Measurements from ENCODE around the gene BANP.
A peak's percentile ranks its signal among the peaks of the same experiment; 100 is the strongest.
"Not testable (repeated sequence)": the region's sequence is repeated elsewhere in the genome, so short reads cannot be mapped to it uniquely, and the experiment has no call there.

Gene BANP

GRCh38 chr16:87950765-87951551, at the start of gene BANP:
Gene BANP, plus strand, starts transcription at chr16:87951434. Its CDS starts 23,682 bp downstream, at chr16:87975116.
- DNase-seq: peak; percentile 70

DNA sequence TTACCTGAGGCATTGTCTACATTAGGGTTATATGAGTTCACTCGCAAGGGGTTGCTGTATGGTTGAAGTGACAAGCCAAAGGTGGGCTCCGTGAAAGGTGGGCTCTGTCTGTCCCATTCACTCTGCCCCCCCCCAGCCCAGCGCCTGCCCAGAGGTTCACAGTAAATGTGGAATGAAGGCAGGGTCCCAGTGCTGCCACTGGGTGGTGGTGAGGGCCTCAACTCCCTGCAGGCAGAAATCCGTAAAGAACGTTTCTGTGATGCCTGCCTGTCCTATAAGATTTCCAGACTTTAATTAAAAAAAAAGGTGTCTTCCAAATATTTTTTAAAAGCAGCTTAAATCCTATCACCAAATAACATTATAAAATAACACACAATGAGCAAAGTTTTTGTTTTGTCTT, 46.3 kb upstream of the BANP start:
- DNase-seq: not testable (repeated sequence)

GRCh38 chr16:87905521-87905920, 45.7 kb upstream of the BANP start:
- not testable (repeated sequence) for DNase-seq

DNA sequence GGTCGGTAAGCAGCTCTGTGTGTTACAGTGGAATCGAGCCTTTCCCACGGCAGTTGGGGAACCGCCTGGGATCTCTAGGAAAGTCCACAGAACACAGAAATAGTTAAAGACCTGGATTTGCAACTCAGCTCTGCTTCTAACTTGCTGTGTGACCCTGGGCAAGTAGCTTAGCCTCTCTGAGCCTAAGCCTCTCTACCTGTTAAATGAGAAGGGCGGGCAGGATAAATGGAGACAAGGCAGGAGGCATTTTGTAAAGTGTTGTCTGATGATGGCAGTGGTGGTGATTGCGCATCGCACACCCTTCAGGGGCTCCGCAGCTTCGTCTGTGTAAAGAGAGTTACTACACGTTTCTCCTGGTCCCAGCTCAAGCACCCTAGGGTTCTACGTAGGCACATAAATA, 43.1 kb upstream of the BANP start:
- not testable (repeated sequence) for DNase-seq

- not testable (repeated sequence) for DNase-seq
Observed at GRCh38 chr16:87909203-87909935, 41.9 kb upstream of the BANP start.

DNA sequence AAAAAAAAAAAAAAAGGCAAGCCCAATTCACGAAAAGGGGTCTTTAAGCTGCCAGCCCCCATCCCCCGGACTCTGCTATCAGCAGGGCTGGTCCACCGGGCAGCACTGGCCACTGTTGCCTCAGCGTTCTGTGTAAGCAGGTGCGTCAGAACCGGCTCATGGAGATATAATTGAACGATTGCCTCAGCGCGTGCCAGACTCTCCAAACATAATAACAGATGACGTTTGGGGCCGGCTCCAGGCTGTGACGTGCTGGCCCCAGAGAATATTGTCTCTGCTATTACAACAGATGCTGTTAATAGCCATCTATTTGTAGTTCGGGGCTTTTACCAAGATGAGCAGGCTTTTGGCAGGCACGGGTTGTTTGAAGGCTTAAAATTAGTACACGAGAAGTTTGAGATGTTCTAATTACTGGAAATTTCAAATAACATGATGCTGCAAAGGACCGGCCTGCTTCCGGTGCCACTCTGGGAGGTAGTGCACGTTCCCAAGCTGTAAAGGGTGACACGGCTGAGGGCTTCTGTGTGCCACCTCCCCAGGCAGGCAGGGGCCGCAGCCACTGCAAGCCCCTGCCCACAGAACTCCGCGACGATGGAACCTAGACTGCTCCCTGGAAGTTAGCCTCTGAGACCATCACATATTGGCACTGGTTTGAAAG, 40.0 kb upstream of the BANP start:
- peak; percentile 80 for DNase-seq

- DNase-seq: not testable (repeated sequence)
Observed at GRCh38 chr16:87912691-87913090, 38.5 kb upstream of the BANP start.

- DNase-seq: not testable (repeated sequence)
Observed at GRCh38 chr16:87914021-87914725, 37.1 kb upstream of the BANP start.

GRCh38 chr16:87914812-87915211, 36.4 kb upstream of the BANP start:
- DNase-seq: no peak

DNA sequence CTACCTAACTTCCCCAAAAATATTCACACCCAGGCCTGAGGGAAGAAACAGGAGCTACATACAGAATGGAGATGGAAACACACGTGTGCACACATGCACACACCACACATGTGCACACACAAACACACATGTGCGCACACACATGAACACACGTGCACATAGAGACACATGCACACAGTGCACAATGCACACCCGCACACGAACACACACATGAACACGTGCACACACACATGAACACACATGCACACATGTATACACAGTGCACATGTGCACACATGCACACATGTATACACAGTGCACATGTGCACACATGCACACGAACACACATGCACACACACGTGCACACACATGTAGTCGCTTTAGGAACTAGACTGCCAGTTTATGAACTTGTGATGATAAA, 33.7 kb upstream of the BANP start:
- DNase-seq: no peak

DNA sequence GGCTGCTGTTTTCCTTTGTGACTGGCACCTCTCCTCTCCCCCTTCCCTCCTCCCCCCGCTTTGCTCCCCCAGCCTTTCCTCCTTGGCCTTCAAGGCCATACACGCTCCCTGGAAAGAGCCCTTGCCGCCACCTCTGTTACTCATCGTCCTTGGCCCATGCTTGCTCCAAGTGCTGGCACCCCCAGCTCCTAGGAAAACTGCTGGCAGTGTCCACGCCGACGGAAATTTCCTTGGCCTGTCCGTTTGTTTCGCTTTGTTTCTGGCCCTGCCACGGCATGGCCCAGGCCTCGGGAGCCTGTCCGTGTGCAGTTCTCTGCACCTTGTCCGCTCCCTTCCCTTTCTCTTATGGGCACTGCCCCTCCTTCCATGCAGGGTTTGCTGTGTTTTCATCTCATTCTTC, 32.9 kb upstream of the BANP start:
- DNase-seq: no peak

DNA sequence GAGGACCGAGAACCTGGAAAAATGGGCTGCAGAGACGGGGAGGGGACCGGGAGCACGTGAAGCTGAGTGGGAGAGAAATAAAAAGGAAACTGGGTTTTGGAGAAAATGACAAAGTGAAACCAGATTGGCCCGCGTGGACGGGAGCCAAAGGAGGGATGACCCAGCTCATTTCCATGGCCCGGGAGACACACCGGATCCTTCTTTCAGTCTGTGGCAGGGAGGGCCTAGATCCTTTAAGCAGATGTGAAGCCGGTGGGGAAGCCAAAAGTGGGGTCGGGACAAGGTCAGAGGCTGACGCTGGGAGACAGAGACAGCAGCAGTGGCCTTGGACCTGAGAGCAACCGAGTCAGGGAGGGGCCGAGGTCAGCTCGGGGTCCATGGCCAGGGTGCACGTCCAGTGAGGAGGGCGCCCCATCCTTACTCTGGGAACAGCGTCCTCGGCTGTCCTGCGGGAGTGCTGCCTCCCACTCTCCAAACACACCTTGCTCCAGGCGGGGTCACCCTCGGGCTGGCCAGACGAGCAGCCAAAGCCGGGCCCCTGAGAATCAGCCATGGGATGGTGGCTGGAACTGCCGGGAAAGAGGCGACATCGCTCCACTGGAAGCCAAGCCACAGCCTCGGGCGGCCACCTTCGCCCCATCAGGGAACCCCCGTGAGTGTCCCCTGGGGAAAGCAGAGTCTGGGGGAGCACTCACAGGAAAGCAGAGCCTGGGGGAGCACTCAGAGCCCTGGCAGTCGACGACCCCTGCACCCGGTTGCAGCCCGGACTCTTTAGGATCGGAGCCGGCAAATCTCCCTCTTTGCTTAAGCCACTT, 32.2 kb upstream of the BANP start:
- no peak for DNase-seq

DNA sequence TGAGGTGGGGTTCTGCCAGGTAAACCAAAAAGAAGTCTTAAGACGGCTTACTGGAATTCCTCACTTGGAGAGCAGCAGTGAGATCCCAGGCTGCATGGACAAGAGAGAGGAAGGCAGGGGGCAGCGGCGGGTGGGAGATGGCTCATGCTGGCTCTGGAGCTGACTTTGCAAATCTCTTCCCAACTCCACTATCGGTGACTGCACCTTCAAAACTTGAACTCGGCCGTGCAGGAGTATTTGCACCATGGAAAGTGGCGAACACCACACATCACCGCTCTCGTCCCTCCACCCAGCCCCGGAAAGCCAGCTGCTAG, 31.6 kb upstream of the BANP start:
- DNase-seq: no peak

- DNase-seq: no peak
Observed at GRCh38 chr16:87921236-87921773, 29.9 kb upstream of the BANP start.

DNA sequence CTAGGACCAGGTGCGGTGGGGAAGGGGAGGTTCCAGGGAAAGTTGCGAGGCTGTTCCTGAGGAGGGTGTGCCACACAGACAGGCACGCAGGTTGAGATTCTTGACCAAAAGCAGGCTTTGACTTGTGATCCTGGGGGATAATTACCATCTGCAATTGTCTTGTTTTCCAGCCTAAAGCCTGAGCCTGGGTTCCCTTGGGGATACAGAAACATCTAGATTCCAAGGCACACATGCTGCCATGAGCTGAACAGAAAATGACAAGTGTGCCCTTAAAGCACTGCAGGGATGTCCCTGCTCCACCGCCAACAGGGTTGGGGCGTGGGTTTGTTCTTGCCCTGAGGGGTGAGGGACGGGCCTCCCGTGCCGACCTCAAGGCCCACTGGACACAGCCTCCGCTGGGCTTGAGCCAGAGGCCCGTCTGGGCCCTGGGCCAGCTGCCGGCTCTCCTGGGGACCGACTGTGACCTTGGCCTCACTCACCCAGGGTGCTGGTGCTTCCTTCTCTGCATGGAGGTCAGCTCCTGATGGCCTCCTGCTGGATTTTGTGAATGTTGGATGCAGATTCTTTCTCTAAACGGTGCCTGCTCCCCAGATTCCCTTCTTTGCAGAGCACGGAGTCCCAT, 28.9 kb upstream of the BANP start:
- DNase-seq: no peak

DNA sequence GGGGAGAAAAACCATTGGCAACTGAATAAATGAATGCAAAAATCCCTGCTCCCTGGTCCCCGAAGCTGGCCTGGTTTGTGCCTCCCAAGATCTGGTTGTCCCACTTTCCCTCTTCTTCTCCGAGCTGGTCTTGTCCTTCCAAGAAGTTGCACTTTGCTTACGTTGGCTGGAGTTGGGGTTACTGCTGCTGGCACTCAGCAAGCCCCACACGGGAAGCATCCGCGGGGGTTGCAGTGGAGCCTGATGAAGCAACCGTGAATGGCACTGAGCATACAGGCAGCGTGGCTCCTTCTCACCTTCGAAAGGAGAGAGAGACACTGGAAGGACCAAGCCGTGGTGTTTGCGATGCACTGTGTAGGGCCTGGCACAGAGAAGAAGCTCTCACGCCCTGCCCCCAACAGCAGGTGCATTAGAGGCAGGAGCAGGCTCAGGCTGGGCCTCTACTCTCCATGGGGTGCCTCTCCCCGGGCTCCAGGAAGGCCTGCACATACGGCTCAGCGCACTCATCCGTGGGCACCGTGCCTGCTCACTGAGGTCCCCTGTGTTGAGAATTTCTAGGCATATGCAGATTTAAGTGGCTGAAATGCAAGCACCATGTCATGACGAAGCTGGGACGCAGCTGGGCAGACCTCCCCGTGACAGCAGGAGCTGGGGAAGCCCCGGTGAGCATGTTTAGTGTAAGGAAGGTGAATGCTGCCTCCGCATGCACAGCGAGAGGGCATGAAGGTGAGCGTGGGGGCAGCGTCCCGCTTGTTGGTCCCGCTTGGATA, 27.0 kb upstream of the BANP start:
- DNase-seq: peak; percentile 81

DNA sequence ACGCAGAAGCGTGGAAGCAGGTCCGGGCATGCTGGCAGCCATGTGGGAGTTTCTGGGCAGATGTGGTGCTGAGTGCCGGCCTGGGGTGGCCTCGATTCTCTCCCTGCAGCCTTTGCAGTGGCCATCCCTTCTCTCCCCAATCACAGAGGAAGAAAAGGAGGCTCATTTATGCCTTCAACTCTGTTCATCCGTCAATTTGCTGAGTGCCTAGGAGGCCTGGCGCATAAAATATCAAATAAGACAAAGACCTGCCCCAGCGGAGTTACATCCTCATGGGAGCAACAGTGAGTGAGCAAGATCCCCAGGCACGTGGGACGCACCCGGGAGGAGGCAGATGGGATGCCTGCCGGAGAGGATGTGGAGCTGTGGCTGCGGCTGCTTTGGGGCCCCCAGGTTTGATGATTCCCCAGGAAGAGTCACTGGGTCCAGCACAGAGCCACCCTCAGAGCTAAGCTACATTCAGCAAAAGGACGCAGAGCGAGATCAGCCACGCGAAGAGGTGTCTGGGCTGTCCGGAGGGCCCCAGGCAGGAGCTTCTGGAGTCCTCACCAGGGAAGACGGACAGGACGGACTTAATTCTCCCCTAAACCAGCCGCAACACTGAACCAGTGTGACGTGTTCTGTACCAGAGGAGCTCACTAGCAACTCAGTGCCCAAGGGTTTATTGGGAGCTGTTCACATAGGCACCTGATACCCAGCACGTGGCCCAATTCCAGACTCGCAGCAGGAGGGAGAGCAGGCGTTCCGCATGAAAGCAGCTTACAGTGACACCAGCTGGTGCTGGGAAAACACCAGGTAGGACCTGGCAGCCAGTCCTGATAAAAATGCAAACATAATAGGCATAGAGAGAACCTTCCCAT, 26.2 kb upstream of the BANP start:
- peak; percentile 90 for DNase-seq

DNA sequence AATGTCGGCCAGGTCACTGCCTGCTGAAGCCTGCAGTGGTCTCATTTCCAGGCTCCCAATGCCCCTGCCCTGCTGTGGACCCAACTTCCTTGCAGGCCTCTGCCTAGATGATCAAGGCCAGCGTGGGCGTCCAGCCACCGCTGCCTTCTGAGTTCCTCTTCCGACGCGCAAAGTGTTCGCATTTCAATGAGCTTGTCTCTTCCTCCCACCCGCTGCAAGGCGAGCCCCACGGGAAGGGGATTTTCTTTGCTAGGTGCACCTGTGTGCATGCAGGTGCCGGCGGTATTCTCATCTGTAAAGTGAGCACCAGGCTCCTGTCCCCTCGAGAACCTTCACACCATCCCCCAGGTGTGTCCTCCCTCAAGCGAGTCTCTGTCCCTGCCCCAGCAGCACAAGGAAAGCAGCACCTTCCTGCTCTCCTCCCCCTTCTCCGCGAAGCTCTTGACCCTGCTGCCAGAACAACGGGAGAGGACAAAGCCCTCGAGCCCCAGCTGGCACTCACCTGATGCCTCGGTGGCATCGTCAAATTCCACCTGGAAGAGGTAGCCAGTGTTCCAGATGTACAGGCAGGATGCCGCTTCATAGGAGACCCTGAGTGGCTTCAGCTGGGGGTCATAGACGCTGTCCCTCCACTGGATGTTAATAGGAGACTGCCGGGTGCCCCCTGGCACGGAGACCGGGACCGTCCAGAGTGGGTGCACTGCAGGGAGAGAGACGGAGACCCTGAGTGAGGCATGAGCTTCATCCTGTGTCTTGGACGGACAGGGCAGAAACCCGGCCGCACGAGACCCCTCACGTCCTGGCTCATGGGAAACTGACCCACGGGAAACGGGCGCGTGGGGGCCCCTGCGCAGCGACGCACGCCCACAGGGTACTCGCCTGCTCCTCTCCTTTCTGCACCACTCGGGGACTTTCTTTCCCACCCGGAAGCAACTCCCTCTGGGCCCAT, 24.7 kb upstream of the BANP start:
- no peak for DNase-seq

- DNase-seq: no peak
Observed at GRCh38 chr16:87927195-87927562, 24.1 kb upstream of the BANP start.

Data from NCI-H2081 treated with DMSO at 0.1 percent for 48 hours (cell line).